HG02981 (cell line): ENCODE results near the gene FAU.
"Not testable (repeated sequence)": the region's sequence is repeated elsewhere in the genome, so short reads cannot be mapped to it uniquely, and the experiment has no call there.

ENCODE experiments used
- ATAC-seq: cut with Tn5 transposase; IDR thresholded peaks from one replicate; pipeline ENCODE4 v1.9.1; 2021; ENCODE audit warnings: mild to moderate bottlenecking, moderate library complexity; ENCODE audit not compliant: unreplicated experiment

Gene FAU

DNA sequence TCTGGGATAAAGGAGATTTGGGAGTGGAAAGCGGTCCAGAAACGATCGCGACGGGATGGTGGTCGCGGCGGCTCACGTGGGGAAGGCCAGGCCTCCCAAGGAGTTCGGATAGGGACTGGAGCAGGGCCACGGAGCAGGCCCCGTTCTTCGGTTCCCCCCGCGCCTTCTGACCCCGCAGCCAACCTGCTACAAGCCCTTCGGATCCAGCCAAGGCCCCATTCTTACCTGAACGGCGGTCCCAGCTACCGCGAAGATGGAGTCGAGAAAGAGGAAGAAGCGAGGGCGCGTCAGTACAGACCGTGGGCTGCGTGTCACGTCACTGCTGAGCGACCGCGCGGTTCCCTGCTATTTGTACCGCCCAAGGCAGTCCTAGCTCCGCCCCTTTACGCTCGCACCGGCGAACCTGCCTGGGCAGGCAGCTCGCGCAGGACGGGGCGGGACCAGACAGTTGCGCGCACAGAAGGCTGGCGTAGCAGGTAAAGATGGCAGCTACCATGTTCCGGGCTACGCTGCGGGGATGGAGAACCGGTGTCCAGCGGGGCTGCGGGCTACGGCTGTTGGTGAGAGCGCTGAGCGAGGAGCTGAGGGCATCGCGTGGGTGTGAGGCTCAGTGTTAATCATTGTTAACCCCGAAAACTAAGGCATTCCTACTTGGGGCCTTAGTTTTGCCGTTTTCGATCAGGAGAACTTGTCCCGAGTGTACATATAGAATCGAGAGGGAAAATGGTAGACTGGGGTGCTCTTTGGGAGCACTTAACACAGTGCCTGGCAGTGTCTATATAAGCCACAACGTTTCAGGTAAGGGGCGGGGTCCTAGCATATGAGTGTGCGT, at the start of gene FAU, which contains the start of gene MRPL49:
Gene FAU, minus strand, starts transcription at position 270 of the 832 bp plus-strand sequence. CDS start 321 bp downstream, outside the sequence.
Gene MRPL49, plus strand, starts transcription at position 457 of the 832 bp plus-strand sequence. Its CDS starts 26 bp downstream, at position 483.
- ATAC-seq: peak; percentile 59

DNA sequence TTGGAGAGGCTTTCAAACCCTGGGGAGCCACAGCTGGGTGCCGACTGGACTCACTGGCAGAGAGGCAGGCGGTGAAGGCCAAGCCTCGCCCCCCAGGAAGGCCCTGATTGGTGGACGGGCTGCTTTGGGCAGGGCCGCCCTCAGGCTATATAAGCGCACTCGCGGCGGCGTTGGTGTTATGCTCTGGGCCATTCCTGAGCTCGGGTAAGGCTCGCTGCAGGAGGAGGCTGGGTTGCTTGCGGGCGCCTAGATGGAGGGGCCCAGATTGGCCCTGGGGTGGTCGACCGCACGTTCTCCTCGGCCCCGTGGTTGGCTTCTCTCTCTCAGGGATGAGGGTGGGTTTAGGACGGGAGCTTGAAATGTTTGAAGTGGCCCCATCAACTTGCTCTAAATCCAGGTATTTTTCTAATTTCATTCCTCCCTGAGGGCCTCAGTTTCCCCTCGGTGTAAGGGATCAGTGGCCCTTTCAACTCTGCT, 48.2 kb upstream of the FAU start, which contains the start of gene SPDYC:
Gene SPDYC, plus strand, starts transcription at position 176 of the 477 bp plus-strand sequence. CDS start 1,125 bp downstream, outside the sequence.
- ATAC-seq: no peak

DNA sequence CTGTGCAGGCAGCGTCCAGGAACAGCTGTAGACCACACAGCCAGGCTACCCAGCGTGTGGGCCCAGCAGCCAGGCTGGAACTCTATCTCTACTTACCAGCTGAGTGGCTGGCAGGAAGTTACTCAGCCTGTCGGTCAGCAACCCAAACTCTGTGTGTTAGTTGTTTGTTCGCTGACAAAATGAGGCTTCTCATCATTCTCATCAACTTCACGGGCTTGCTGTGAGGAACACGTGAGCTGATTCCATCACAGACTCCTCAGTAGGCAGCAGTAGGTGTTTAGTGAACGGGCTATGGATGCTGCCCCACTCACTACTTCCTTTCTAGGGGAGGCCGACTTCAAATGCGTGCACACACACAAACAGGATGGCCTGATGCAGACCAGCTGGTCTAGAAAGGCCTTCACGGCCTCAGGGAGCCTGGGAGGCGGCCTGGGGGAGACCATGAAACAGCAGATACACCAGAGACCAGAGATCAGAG, 47.3 kb upstream of the FAU start:
- no peak for ATAC-seq

DNA sequence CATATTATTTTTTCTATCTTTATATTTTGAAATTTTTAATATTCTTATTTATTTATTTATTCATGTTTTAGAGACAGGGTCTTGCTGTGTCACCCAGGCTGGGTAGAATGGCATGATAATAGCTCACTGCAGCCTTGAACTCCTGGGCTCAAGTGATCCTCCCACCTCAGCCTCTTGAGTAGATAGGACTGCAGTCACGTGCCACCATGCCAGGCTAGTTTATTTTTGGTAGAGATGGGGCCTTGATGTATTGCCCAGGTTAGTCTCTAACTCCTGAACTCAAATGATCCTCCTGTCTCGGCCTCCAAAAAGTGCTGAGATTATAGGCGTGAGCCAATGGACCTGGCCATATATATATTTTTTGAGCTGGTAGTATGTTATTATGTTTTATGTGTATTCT, 45.7 kb upstream of the FAU start:
- no peak for ATAC-seq

DNA sequence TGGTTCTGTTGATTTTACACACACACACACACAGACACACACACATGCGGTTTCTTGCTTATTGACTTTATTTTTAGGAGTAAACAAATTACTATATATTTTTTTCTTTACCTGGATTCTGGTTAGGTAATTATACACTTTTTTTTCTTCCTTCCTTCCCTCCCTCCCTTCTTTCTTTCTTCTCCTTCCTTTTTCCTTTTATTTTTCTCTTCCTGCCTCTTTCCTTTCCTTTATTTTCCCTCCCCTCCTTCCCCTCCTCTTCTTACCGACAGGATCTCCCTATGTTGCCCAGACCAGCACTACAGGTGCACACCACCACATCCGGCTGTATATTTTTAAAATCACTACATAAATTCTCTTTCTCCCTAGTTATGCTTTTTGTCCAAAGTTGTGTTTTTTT, 45.0 kb upstream of the FAU start:
- ATAC-seq: no peak

DNA sequence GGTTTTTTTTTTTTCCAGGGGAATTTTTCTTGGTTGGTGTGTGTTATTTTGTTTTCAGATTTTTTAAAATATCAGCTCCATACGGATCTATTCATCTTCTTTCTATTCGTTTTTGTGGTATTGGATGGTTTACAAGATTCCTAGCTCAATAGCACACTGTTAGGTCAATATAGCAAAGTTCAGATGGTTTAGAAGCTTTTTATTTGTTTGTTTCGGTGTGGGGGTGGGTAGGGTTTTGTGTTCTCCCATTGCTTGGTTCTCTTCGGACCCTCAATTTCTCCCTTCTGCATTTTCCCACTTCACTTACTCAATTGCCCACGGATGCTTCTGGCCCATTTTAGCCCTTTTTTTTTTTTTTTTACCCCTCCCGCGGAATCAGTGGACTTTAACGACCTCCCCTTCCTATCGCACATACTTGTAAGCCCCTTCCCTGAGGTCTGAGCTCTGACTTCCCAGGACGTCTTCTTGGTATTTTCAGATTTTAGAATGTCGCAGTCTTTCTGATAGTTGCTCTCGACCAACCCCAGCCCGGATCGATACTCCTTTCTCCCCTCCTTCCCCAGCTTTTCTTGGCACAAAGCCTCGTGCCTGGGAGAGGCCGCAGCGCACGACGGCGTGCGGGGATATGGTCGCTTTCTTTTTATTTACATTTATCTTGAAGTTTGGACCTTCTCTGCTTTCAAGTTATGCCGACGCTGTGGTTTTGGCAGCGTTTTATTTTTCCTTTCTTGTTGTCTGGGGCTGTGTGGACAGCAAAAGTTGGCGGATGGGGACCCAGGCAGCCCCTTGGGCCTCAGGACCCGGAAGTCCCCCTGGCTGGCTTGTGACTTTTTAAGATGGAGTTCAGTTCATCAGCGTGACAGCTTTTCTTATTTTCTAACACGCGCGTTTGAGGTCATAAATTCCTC, 43.7 kb upstream of the FAU start:
- no peak for ATAC-seq

DNA sequence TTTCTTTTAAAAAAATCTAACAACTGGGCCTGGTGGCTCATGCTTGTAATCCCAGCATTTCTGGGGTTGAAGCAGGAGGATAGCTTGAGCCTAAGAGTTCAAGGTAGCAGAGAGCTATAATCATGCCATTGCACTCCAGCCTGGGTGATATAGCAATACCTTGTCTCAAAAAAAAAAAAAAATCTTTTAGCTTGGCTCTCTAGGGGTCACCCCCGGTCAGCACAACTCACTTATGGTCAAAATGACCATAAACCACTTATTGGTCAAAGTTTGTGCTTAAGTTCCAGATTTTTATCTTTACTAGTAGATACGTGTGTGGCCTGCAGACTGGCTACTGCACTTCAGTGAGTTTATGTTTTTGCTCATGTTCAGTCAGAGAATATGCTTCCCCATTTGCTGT, 41.8 kb upstream of the FAU start:
- no peak for ATAC-seq

DNA sequence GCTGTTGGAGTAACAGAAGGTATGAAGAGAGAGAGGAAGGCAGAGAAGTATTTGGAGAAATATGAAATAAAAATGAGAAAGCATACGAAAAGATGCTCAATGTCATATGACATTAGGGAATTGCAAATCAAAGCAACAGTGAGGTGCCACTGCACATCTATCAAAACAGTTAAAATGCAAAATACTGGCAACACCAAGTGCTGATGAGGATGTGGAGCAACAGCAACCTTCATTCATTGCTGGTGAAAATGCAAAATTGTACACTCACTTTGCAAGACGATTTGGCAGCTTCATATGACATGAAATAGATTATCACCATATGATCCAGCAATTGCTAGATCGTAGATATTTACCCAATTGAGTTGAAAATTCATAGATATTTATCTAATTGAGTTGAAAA, 38.7 kb upstream of the FAU start:
- no peak for ATAC-seq

DNA sequence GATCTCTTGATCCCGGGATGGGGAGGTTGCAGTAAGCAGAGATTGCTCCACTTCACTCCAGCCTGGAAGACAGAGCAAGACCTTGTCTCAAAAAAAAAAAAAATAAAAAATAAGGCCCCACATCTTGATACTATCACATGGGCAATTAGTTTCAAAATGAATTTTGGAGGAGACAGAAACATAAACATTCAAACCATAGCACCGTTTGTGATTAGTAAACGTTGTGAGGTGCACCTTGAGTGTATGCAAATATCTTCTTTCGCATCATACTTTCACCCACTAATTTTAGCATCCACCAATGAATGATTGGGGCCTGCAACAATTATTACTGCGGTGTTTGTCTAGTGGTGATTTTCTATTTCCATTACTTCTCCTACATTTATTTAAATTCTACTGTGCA, 37.1 kb upstream of the FAU start:
- ATAC-seq: peak; percentile 50

DNA sequence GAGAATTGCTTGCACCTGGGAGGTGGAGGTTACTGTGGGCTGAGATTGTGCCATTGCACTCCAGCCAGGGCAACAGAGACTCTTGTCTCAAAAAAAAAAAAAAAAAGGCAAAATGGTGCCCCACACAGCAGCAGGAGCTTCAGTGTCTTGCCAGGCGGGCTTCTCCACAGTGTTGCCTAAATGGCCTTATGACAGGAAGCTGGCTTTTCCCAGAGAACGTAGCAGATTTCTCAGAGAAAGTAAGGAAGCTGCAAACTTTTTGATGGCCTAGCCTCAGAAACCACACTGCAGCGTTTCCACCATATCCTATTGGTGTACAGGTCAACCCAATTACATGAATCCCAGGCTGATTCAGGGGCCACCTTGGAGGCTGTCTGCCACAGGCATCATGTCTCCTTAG, 35.4 kb upstream of the FAU start:
- no peak for ATAC-seq

DNA sequence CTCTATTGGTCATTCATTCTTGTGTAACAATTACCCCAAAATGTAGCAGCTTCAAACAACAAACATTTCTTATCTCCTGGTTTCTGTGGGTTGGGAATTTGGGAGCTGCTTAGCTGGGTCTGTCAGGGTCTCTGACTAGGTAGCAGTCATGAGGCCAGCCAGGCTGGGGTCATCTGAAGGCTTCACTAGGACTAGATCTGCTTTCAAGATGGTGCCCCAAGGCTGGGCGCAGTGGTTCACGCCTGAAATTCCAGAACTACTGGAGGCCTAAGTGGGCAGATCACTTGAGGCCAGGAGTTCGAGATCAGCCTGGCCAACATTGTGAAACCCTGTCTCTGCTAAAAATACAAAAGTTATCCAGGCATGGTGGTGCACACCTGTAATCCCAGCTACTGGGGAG, 35.0 kb upstream of the FAU start:
- ATAC-seq: no peak

DNA sequence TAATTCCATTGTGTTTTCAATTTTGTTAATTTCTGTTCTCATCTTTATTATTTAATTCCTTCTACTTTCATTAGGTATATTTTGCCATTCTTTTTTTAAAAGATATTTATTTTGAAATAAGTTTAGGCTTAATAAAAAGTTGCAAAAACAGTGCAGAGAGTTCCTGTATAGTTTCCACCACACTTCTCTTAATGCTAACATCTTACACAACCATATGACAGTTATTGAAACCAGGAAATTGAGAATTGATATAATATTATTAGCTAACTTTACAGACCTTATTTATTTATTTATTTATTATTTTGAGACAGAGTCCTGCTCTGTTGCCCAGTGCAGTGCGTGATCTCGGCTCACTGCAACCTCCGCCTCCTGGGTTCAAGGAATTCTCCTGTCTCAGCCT, 34.3 kb upstream of the FAU start:
- ATAC-seq: no peak

DNA sequence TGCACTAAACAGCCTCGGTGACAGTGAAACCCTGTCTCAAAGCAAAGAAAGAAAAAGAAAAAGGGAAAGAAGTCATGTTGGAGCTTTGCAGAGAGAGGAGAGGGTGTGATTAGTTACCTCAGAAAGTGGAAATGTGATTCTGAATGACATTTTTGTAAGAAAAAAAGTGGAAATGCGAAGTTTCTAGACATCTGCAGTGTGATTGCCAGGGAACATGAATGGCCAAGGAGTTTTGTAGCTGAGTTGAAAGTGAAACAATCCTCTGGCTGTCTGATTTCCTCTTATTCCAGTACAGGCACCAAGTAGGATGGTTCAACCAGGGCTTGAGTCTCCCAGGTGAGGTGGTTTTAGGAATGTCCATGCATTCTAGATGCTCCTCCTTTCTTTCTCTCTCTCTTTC, 30.2 kb upstream of the FAU start:
- ATAC-seq: no peak

DNA sequence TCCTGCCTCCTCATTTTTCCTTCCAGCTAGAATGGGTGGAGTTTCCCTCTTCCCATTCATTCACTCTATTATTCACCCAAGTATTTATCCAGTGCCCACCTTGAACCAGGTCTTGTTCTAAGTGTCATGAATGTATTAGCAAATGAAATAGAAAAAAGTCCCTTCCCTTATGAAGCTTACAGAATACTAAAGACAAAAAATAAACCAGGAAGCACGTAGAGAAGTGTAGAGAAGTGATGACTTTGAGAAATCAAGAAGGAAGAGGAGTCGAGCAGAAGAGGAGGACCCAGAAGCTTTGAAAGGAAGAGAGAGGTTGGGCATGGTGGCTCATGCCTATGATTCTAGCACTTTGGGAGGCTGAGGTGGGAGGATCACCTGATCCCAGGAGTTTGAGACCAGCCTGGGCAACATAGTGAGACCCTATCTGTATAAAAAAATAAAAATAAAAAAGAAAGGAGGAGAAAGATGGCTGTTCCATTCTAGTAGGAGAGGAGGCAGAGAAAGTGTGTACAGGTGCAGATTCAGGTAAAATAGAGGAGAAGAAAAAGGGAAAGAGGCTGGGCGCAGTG, 29.5 kb upstream of the FAU start:
- ATAC-seq: no peak

DNA sequence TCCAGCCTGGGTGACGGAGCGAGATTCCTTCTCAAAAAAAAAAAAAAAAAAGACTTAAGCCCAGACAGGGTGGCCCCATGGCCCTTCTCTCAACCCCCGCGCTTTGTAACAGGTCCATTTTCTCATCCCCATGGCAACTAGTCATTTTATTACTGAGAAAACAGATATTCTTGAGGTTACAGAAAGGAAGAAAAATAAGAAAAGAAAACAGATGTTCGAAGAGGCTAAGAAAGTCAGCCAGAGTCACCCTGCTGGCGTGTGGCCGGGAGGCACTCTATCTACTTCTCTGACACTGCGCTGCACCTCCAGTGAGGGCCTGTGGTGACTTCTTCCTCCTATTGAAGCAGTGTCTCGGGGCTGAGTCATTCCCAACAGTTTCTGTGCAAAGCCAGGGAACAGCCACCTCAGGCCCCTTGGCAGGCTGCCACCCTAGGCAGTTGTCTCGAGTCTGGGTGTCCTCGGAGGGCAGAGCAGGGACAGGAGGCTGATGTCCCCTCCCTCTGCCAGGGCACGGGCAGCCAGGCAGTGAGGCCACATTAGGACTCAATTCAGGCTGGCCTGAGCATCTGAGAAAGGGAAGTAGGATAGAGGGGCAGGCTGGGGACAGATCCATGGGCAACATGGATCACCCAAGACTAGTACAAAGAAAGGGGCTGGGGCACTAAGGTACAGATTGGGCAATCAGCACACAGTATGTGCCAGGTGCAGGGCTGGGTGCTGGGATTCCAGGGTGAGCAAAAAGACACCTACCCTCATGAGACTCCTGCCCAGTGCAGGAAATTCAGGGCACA, 28.8 kb upstream of the FAU start:
- ATAC-seq: peak; percentile 47

DNA sequence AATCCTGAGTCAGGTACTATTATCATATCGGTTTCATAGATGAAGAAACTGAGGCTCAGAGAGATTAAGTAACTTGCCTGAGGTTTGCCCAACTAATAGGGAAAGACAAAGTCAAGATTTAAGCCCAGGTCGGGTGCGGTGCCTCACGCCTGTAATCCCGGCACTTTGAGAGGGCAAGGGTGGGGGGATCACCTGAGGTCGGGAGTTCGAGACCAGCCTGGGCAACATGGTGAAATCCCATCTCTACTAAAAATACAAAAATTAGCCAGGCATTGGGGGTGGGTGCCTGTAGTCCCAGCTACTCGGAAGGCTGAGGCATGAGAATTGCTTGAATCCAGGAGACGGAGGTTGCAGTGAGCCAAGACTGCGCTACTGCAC, 28.2 kb upstream of the FAU start:
- ATAC-seq: not testable (repeated sequence)

DNA sequence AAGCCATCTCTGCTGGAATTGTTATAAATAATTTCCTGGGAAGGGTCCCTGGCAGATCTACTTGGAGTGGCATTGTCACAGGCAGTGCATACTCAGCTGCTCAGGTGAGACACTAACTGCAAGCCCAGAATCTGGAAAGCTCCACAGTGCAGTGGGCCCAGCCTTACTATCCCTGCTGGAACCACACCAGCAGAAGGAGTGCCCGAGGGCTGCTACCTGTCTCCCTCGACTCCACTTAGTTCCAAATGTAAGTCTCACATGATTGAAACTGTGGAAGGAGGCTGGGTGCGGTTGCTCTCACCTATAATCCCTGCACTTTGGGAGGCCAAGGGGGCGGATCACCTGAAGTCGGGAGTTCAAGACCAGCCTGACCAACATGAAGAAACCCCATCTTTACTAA, 26.7 kb upstream of the FAU start:
- ATAC-seq: no peak

DNA sequence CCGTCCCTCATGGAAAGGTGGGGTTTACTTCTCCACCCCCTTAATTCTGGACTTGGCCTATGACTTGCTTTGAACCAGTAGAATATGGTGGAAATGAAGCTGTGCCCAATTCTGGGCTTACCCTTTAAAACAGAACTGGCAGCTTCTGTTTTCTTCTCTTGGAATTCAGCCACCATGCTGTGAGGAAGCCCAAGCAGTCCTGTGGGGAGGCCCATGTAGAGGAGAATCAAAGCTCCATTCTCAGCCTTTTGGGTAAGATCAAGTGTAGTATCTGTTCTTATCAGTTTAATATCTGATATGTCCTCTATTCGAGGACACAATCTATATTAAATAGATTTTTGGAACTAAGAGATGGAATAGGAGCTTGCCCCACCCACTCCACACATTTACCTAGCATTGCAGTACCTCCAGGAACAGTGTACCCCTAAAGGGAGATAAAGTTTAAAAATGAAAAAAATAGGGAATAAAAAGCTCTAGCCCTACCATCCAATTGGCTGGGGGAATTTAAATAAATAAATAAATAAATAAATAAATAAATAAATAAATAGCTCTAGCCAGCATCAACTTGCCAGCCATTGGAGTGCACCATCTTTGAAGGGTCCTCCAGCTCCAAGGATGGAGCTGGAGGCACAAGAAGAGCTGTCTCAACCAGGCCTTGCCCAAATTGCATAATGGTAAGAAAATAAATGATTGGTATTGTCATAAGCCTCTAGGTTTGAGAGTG, 25.6 kb upstream of the FAU start:
- ATAC-seq: no peak

DNA sequence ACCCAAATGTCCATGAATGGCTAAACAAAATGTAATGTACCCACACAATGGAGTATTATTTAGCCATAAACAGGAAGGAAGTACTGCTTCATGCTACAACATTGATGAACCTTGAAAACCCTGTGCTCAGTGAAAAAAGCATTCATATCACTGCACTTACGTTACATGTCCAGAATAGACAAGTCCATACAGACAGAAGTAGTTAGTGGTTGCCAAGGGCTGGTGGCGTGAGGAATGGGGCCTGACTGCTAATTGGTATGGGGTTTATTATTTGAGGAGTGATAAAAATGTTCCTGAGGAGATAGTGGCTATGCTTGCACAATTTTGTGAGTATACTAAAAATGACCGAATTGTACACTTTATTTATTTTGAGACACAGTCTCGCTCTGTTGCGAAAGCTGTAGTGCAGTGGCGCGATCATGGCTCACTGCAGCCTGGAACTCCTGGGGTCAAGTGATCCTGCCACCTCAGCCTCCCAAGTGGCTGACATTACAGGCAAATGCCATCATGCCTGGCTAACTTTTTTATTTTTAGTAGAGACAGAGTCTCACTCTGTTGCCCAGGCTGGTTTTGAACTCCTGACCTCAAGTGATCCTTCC, 20.1 kb upstream of the FAU start:
- ATAC-seq: no peak
